Heart left ventricle (tissue), 16 donors: ENCODE data around the gene KRTAP5-8. TPM values are rescaled to one million over a fixed set of nuclear protein-coding genes. Genes with fewer than 3 reads are reported as not detected.

Experiments used
- ATAC-seq, 4 donors: fragments of 200-7000 bp; cut with Tn5 transposase; one replicate each; pipeline ENCODE4 v1.9.1; 2020 to 2022; ENCODE audit warnings: moderate library complexity in 4 of 4, mild to moderate bottlenecking in 3 of 4, moderate number of reproducible peaks in 1 of 4
- DNase-seq, 5 donors: peaks; one replicate each; pipeline ENCODE4 v3.0.0-alpha.2; 2020
- H3K27ac ChIP-seq, 12 donors: fragments of 200-600 bp; sonication (generic) in 4 of 12; one replicate each; pipeline versions ENCODE4 v1.5.0 to v1.8.0; 2016 to 2022; ENCODE audit warnings: mild to moderate bottlenecking in 2 of 12
- H3K27me3 ChIP-seq, 9 donors: fragments of 200-600 bp; sonication (generic) in 2 of 9; one replicate each; pipeline versions ENCODE4 v1.5.1 to v1.8.0; 2016 to 2022; ENCODE audit warnings: mild to moderate bottlenecking in 3 of 9
- H3K36me3 ChIP-seq, 9 donors: fragments of 200-600 bp; sonication (generic) in 2 of 9; one replicate each; pipeline versions ENCODE4 v1.5.0 to v1.8.0; 2018 to 2022; ENCODE audit warnings: mild to moderate bottlenecking in 2 of 9
- H3K4me1 ChIP-seq, 12 donors: fragments of 200-600 bp; sonication (generic) in 4 of 12; one replicate each; pipeline versions ENCODE4 v1.5.0 to v1.8.0; 2016 to 2022; ENCODE audit warnings: mild to moderate bottlenecking in 3 of 12
- H3K4me3 ChIP-seq, 12 donors: fragments of 200-600 bp; sonication (generic) in 4 of 12; one replicate each; pipeline versions ENCODE4 v1.5.0 to v1.8.0; 2017 to 2022; ENCODE audit warnings: mild to moderate bottlenecking in 9 of 12, moderate library complexity in 4 of 12
- H3K9me3 ChIP-seq, 12 donors: fragments of 200-600 bp; sonication (generic) in 4 of 12; one replicate each; pipeline versions ENCODE4 v1.5.0 to v1.8.0; 2016 to 2022; ENCODE audit warnings: mild to moderate bottlenecking in 1 of 12
- POLR2A ChIP-seq, 2 donors: fragments of 450-650 bp; IDR thresholded peaks; one replicate each; pipeline ENCODE4 v1.6.1; 2017; ENCODE audit warnings: antibody characterized with exemption in 2 of 2, mild to moderate bottlenecking in 2 of 2, moderate library complexity in 2 of 2
- WGBS, 4 donors: extraction: QIAGEN DNeasy Blood & Tissue Kit in 2 of 4; methylation state at CpG; one replicate each; pipeline versions ENCODE4 v1.1.5 to v1.1.7; 2013 to 2018; 5-methylcytosine and 5-hydroxymethylcytosine counted together
- intact Hi-C, 10 donors: fragments of 100-400 bp; cut with DNase I; formaldehyde crosslinking; loops; one replicate each; pipeline versions ENCODE4 v1.11.1 to v1.14.2; 2022
- polyA plus RNA-seq, 2 donors: library from polyadenylated mRNA; stranded (reverse); fragments of 200-250 nt; gene quantifications; one replicate each; pipeline ENCODE4 v1.2.3, GENCODE V29; 2013
- total RNA-seq, 9 donors: library from RNA; depleted of rRNA in 2 of 9; stranded (reverse); fragments of >200 nt in 2 of 9; fragmentation: NEBNext Ultra II Directional in 3 of 9; extraction: Animal tissue kit (Norgen Biotek cat#: 25700) in 3 of 9; gene quantifications; one replicate each; pipeline versions ENCODE4 v1.1.0 to v1.2.4, GENCODE V29; 2016 to 2023
- TF ChIP-seq, protein P1 (sequence below), 12 donors: fragments of 200-600 bp; sonication (generic) in 4 of 12; IDR thresholded peaks; one replicate each; pipeline versions ENCODE4 v1.5.0 to v1.8.0; 2018 to 2022; ENCODE audit warnings: antibody characterized with exemption in 12 of 12, mild to moderate bottlenecking in 5 of 12
- donor health status: ischemic (EF 13 %, LVEDD 7.1; RV severe dilation, severe dysfunction).
- donor health status: healthy with polysubstance abuse.
- donor health status: DM: no; HTN: yes; CAD: no.
- donor health status: DM: no; HTN: no; CAD: no.
- donor health status: ischemic (EF 25% LVEDD 6.9; RV normal size, moderate dysfunction).
- donor health status: ischemic (EF 25% LVEDD 5.7; RV mildly dilated, moderate dysfunction).
- donor health status: healthy.
- donor health status: DM: yes; HTN: yes; CAD: no.
- donor health status: ischemic (EF 35%, LVEDD 5.7; RV mildly dilated, moderate dysfunction).
- donor health status: nonischemic (EF 11% LVEDD 7.7; RV severe dilation, severe dysfunction).
- donor health status: DM: yes; HTN: yes; CAD: no.
- donor health status: PGD.
- donor health status: ischemic (EF 29% LVEDD 5.4; RV normal size, mild dysfunction).
- donor health status: nonischemic (EF 23%, LVEDD 6.1; RV moderate dilation, normal function).

Gene KRTAP5-8
- total and polyA plus RNA-seq, 11 donors = 0.19 TPM; not detected in 10

- no peaks in the 10 kb centered on the region for H3K9me3 ChIP-seq
Measured at GRCh38 chr11:71490044-71490730, 47.6 kb upstream of the KRTAP5-8 start.

DNA sequence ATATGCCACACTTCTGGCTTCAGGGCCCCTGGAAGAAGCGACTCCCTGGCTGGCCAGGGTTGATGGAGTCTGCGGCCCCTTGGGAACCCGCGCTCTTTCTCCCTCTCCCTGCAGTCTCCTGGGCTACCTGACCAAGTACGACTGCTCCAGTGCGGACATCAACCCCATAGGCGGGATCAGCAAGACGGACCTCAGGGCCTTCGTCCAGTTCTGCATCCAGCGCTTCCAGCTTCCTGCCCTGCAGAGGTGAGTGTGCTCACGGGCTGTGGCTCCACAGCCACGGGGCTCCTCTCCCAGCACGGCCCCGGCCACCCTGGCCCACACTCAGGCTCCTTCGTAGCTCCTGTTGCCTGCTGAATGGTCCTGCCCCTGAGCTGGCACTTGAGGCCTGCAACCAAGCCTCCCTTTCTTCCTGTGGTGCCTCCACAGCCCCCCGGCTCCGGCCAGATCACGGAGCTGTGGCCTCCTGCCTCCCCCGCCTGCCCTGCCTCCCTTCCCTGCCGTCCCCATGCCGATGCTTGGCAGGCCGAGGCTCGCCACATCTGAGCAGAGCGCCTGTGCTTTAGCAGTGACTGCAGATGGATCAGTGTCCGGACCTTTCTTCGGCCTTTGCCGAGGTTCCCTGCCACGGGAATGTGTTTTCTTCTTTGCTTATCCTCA is 47.0 kb upstream of the KRTAP5-8 start:
- peaks cover 0 to 8% (median 0%) of the 10 kb centered on the region in 12 donors for H3K4me1 ChIP-seq
- H3K4me3 ChIP-seq = no peak overlapping the region
- TF ChIP-seq, protein P1, sequence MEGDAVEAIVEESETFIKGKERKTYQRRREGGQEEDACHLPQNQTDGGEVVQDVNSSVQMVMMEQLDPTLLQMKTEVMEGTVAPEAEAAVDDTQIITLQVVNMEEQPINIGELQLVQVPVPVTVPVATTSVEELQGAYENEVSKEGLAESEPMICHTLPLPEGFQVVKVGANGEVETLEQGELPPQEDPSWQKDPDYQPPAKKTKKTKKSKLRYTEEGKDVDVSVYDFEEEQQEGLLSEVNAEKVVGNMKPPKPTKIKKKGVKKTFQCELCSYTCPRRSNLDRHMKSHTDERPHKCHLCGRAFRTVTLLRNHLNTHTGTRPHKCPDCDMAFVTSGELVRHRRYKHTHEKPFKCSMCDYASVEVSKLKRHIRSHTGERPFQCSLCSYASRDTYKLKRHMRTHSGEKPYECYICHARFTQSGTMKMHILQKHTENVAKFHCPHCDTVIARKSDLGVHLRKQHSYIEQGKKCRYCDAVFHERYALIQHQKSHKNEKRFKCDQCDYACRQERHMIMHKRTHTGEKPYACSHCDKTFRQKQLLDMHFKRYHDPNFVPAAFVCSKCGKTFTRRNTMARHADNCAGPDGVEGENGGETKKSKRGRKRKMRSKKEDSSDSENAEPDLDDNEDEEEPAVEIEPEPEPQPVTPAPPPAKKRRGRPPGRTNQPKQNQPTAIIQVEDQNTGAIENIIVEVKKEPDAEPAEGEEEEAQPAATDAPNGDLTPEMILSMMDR (IDR thresholded peaks at IDR 0.05) = no peak
- ATAC-seq = no peak
- peaks cover 0 to 88% (median 52%) of the 10 kb centered on the region in 9 donors for H3K36me3 ChIP-seq
- H3K27me3 ChIP-seq = no peaks in the 10 kb centered on the region
- WGBS, 4 donors = 95 to 97% (median 97%) methylated on average over 26 to 28 of the region's 28 CpGs
- intact Hi-C loops = no loop called here
- no peak overlapping the region for H3K27ac ChIP-seq
- peak in 1 of 5 donors; percentile 12 for DNase-seq
- H3K9me3 ChIP-seq = no peaks in the 10 kb centered on the region

More at GRCh38 chr11:71490044-71490730, 47.6 kb upstream of the KRTAP5-8 start:
- ATAC-seq (no peak), DNase-seq (peak in 1 of 5 donors; percentile 11)
- 91 to 97% (median 94%) methylated on average over 22 to 23 of the region's 23 CpGs for WGBS, 4 donors
- intact Hi-C loops = no loop called here
- Histone ChIP-seq H3K36me3 (peaks cover 0 to 88% (median 52%) of the 10 kb centered on the region in 9 donors), H3K4me3 (no peak overlapping the region), H3K27me3 (no peaks in the 10 kb centered on the region), H3K27ac (no peak overlapping the region), H3K4me1 (peaks cover 0 to 8% (median 0%) of the 10 kb centered on the region in 12 donors)
- TF ChIP-seq POLR2A (IDR thresholded peaks at IDR 0.05) = no peak
- TF ChIP-seq, protein P1 (IDR thresholded peaks at IDR 0.05) = no peak

DNA sequence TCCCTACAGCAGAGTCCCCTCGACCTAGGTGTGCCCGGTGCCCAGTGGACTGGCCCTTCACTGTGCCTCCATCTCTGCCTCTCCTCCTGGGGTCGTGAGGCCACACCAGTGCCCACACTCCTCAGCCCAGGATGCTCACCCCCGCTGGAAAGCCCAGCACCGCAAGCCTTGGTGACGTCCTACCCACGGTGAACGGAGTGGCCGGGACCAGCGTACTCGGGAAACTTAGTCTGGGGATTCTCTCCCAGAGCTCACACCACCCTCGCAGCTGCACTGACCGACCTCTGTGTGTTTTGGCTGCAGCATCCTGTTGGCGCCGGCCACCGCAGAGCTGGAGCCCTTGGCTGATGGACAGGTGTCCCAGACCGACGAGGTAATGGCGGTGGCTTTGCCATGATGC is 46.3 kb upstream of the KRTAP5-8 start:
- ATAC-seq (no peak), DNase-seq (no peak)
- WGBS, 4 donors = 94 to 98% (median 95%) methylated on average over 16 to 19 of the region's 19 CpGs

DNA sequence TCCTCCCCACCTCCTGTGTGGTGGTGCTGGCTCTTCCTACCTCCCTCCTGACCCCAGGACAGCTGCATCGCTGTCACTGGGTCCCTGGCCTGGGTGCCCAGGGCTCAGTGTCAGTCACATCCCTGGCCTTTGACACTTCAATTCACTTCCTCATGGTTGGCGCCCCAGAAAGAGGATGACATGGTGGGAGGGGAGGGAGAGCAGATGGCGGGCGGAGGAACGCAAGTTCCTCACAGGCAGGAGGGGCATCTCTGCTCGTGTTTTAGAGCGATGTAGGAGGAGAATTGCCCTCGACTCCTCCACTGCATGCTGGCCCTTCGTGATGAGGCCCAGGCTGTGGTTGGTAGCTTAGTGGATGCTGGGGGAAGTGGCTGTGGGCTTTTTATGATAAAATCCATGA is 45.9 kb upstream of the KRTAP5-8 start:
- H3K36me3 ChIP-seq = peaks cover 0 to 89% (median 59%) of the 10 kb centered on the region in 9 donors
- no peak for ATAC-seq
- TF ChIP-seq POLR2A (IDR thresholded peaks at IDR 0.05) = no peak
- TF ChIP-seq, protein P1 (IDR thresholded peaks at IDR 0.05) = no peak

More for the DNA sequence above, 46.3 kb upstream of the KRTAP5-8 start:
- intact Hi-C loops = no loop called here
- no peak for TF ChIP-seq POLR2A (IDR thresholded peaks at IDR 0.05)
- Histone ChIP-seq H3K4me1 (peaks cover 0 to 8% (median 0%) of the 10 kb centered on the region in 12 donors), H3K27me3 (no peaks in the 10 kb centered on the region), H3K4me3 (no peak overlapping the region), H3K9me3 (no peaks in the 10 kb centered on the region), H3K27ac (no peak overlapping the region), H3K36me3 (peaks cover 0 to 88% (median 55%) of the 10 kb centered on the region in 9 donors)

More for the DNA sequence above, 45.9 kb upstream of the KRTAP5-8 start:
- intact Hi-C loops = no loop called here
- WGBS, 4 donors = 90 to 96% (median 95%) methylated on average over 9 of the region's 9 CpGs
- Histone ChIP-seq H3K27ac (no peak overlapping the region), H3K4me3 (no peak overlapping the region), H3K4me1 (peaks cover 0 to 8% (median 0%) of the 10 kb centered on the region in 12 donors), H3K9me3 (no peaks in the 10 kb centered on the region), H3K27me3 (no peaks in the 10 kb centered on the region)
- DNase-seq = peak in 1 of 5 donors; percentile 13
